ENCODE measurements around the gene FAM120B. TPM values are rescaled to one million over a fixed set of nuclear protein-coding genes. Genes with fewer than 3 reads are reported as not detected.

The FAM120B gene
- polyA plus RNA-seq, 1 experiment = 8.8 TPM

DNA sequence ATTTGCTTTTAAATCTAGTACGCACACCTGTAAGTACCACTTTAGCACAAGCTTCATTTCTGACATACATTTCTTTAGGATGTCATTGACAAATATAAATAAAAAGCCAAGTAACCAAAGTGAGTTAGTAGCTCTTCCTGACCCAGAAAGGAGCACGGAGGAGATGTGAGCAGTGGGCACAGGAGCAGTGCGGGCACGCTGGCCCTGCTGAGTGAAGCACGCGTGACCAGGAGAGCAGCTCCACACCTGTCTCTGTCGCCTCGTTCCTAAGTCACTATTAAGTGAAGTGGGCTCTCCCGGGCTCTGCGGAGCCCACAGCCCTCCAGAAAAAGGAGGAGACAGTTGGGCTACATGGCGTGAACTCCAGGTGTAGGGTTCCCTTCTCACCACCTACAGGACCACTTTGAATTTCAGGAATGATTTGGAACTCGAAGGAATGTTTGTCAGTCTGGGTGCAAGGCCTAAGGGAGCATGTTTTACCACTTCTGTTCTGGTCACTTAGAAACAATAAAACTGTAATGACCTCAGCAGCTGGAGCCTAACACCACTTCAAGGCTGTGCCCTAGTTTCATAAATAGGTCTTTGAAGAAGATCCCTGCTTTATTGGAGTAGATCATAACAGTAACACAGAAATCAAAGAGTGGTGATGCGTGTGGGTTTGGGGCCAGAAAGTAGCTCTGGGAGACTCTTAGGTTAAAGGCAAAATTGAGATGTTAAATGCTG lies 95.9 kb downstream of the FAM120B start:
- no peaks in the 10 kb centered on the region for H3K27me3 ChIP-seq (ENCODE audit: control insufficient read depth, insufficient read depth, low read length)
- POLR2A ChIA-PET = no interaction called here
- no peak for DNase-seq (ENCODE audit: low read depth)
- no peak overlapping the region for H3K4me3 ChIP-seq (ENCODE audit: low read depth, low read length)
- peaks cover 14% of the 10 kb centered on the region for H3K36me3 ChIP-seq (ENCODE audit: control insufficient read depth, insufficient read depth, low read length)
- CTCF ChIA-PET = no interaction called here
- TF ChIP-seq CTCF (IDR thresholded peaks at IDR 0.05; ENCODE audit: insufficient read depth, low read depth, low read length) = no peak

DNA sequence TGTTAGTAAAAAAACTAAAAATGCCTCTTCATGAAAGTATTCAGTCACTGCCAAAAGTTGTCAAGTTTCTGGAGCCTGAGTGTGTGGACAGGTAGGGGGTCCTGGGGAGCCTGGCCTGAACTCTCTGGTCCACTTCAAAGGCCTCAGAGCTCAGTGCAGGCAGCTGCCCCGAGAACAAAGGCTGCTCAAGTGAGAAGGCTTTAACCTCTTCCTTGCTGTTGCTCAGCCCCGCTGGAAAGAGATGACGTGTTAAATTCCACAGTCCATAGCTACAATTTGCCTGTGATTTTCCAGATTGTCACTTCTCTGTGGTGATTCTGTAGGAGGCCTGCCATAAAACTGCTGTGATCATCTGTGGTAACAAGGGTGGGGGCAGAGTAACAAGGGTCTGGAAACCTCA lies 96.9 kb downstream of the FAM120B start:
- H3K36me3 ChIP-seq (ENCODE audit: control insufficient read depth, insufficient read depth, low read length) = peaks cover 9% of the 10 kb centered on the region
- H3K27me3 ChIP-seq (ENCODE audit: control insufficient read depth, insufficient read depth, low read length) = no peaks in the 10 kb centered on the region
- DNase-seq (ENCODE audit: low read depth) = no peak
- CTCF ChIA-PET = no interaction called here
- POLR2A ChIA-PET = no interaction called here
- TF ChIP-seq CTCF (IDR thresholded peaks at IDR 0.05; ENCODE audit: insufficient read depth, low read depth, low read length) = no peak
- H3K4me3 ChIP-seq (ENCODE audit: low read depth, low read length) = no peak overlapping the region

GRCh38 chr6:170404036-170404435 lies 97.5 kb downstream of the FAM120B start:
- H3K4me3 ChIP-seq (ENCODE audit: low read depth, low read length) = no peak overlapping the region
- ChIA-PET CTCF (no interaction called here), POLR2A (no interaction called here)
- peaks cover 9% of the 10 kb centered on the region for H3K36me3 ChIP-seq (ENCODE audit: control insufficient read depth, insufficient read depth, low read length)
- no peak for TF ChIP-seq CTCF (IDR thresholded peaks at IDR 0.05; ENCODE audit: insufficient read depth, low read depth, low read length)
- H3K27me3 ChIP-seq (ENCODE audit: control insufficient read depth, insufficient read depth, low read length) = no peaks in the 10 kb centered on the region
- no peak for DNase-seq (ENCODE audit: low read depth)

DNA sequence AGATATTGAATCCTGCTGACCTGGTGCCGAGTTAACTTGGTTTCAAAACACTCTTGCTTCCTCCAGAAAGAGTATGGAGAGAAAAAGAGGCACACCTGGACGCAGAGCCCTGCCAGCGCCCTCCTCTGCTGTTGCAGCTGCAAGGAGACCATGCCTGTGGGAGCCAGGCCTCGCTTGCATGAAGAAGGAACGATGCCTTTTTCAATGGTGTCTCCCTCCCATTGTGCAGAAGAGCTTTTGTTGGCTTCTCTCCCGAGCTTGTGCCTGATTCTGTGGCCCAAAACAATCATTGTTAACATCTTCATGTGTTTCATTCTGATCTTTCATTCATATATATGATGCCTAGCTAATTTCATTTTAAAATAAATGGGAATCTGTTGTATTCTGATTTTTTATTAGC lies 98.1 kb downstream of the FAM120B start:
- H3K4me3 ChIP-seq (ENCODE audit: low read depth, low read length) = no peak overlapping the region
- no peaks in the 10 kb centered on the region for H3K27me3 ChIP-seq (ENCODE audit: control insufficient read depth, insufficient read depth, low read length)
- no peak for TF ChIP-seq CTCF (IDR thresholded peaks at IDR 0.05; ENCODE audit: insufficient read depth, low read depth, low read length)
- no peak for DNase-seq (ENCODE audit: low read depth)
- H3K36me3 ChIP-seq (ENCODE audit: control insufficient read depth, insufficient read depth, low read length) = peaks cover 9% of the 10 kb centered on the region
- ChIA-PET CTCF (interaction anchor here (0.7 kb wide), 1 partner anchor 13 kb away, joined by 4 read pairs; no protein-coding TSS in a partner anchor), POLR2A (interaction anchor here (0.7 to 1.2 kb wide), 2 partner anchors 34 to 91 kb away, joined by 3 to 9 read pairs; no protein-coding TSS in a partner anchor)

- Histone ChIP-seq H3K36me3 (ENCODE audit: control insufficient read depth, insufficient read depth, low read length) (peaks cover 8% of the 10 kb centered on the region), H3K27me3 (ENCODE audit: control insufficient read depth, insufficient read depth, low read length) (no peaks in the 10 kb centered on the region), H3K4me3 (ENCODE audit: low read depth, low read length) (no peak overlapping the region)
- TF ChIP-seq CTCF (IDR thresholded peaks at IDR 0.05; ENCODE audit: insufficient read depth, low read depth, low read length) = no peak
- ChIA-PET POLR2A (interaction anchor here (0.7 to 1.2 kb wide), 3 partner anchors 9 to 91 kb away, joined by 3 to 9 read pairs (median 3); no protein-coding TSS in a partner anchor), CTCF (interaction anchor here (0.7 kb wide), 1 partner anchor 13 kb away, joined by 4 read pairs; no protein-coding TSS in a partner anchor)
- DNase-seq (ENCODE audit: low read depth) = peak; percentile 95
Measured at GRCh38 chr6:170405311-170405975, 98.9 kb downstream of the FAM120B start.
